ENCODE results near the gene PXDN. TPM values are rescaled to one million over a fixed set of nuclear protein-coding genes. Genes with fewer than 3 reads are reported as not detected.
A peak's percentile ranks its signal among the peaks of the same experiment; 100 is the strongest.
"Not testable (repeated sequence)": the region's sequence is repeated elsewhere in the genome, so short reads cannot be mapped to it uniquely, and the experiment has no call there.

PXDN gene
- total RNA-seq, 1 donor from 2014 or later = 459 TPM

- H3K9me3 Mint-ChIP-seq (ENCODE audit: unreplicated experiment) = no peaks in the 10 kb centered on the region
These were observed 61.0 kb downstream of the PXDN start for GRCh38 chr2:1683297-1683696.

DNA sequence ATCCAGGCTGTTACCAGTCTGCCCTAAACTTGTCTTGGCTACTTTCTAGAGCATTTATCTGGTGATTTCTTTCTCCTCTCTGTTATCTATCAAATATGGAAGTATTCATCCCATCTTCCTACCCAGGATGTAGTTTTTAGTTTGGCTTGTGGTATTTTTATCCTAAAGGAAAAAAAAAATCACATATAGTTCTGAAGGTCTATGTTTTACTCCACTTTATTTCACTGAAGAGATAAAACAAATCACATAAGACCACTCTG, 62.2 kb downstream of the PXDN start:
- peaks cover 25% of the 10 kb centered on the region for H3K36me3 Mint-ChIP-seq (ENCODE audit: unreplicated experiment)
- H3K27ac Mint-ChIP-seq (ENCODE audit: unreplicated experiment) = peak overlapping the region; percentile 32
- no peaks in the 10 kb centered on the region for H3K9me3 Mint-ChIP-seq (ENCODE audit: unreplicated experiment)
- H3K4me1 Mint-ChIP-seq (ENCODE audit: unreplicated experiment) = peaks cover 22% of the 10 kb centered on the region
- DNase-seq (ENCODE audit: extremely low spot score, unreplicated experiment) = no peak
- no peak for TF ChIP-seq CTCF (IDR thresholded peaks at IDR 0.05)
- no peaks in the 10 kb centered on the region for H3K27me3 Mint-ChIP-seq (ENCODE audit: unreplicated experiment)
- H3K4me3 Mint-ChIP-seq (ENCODE audit: unreplicated experiment) = no peak overlapping the region

More at GRCh38 chr2:1683297-1683696, 61.0 kb downstream of the PXDN start:
- H3K36me3 Mint-ChIP-seq (ENCODE audit: unreplicated experiment) = peaks cover 26% of the 10 kb centered on the region
- no peak overlapping the region for H3K27ac Mint-ChIP-seq (ENCODE audit: unreplicated experiment)
- H3K4me1 Mint-ChIP-seq (ENCODE audit: unreplicated experiment) = peaks cover 32% of the 10 kb centered on the region
- no peak for TF ChIP-seq CTCF (IDR thresholded peaks at IDR 0.05)
- DNase-seq (ENCODE audit: extremely low spot score, unreplicated experiment) = no peak
- H3K4me3 Mint-ChIP-seq (ENCODE audit: unreplicated experiment) = no peak overlapping the region
- no peaks in the 10 kb centered on the region for H3K27me3 Mint-ChIP-seq (ENCODE audit: unreplicated experiment)

DNA sequence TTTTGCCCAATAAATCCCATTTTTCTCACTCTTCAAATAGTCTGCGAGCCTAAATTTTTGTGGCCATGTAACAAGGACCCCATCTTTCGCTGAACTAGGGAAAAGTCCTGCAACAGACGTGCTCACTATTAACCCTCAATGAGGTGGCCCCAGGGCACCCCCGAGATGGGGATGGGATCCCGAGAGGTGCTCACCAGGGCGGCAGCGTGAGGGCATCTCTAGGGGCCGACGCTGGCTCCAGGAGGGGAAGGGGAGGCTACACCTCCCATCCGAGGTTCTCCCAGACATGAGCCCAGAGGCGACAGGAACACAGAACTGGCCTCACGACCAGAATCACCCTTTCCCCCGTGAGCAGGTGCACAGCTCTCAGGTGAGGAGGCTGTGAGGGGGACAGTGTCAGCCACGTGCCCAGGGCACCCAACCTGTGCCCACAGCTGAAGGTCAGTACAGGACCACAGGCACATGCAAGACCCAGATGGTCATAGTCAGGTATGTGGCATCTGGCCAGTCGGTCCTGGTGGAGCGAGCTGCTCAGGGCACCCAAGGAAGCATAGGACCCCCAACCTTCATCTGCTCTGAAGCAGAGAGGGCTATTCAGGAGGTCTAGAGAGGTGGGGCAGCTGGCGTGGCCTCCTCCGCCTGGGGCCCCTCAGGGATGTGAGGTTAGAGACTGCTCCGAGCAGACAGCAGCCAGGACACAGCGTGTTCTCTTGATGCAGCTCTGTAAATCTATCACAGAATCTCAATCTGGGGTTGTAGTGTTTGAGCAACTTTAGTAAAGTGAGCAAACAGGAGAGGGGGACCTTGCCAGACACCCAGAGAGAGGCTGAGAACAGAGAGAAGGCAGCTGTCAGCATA, 62.8 kb downstream of the PXDN start:
- H3K4me3 Mint-ChIP-seq (ENCODE audit: unreplicated experiment) = no peak overlapping the region
- no peaks in the 10 kb centered on the region for H3K9me3 Mint-ChIP-seq (ENCODE audit: unreplicated experiment)
- peak; percentile 79 for DNase-seq (ENCODE audit: extremely low spot score, unreplicated experiment)

DNA sequence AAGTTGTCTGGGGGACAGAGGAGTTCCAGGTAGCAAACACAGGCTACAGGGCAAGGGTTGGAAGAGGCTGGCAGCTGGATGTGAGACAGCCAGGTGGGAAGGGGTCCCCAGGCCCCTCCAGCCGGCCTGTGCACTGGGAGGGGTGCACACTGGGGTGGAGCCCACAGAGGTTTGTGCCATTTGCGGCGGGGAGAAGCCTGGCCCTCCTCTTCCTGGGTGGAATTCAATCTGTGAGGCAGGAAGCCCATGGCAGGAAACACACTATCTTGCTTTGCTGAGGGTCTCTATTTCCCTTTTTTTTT, 63.3 kb downstream of the PXDN start:
- peaks cover 12% of the 10 kb centered on the region for H3K4me1 Mint-ChIP-seq (ENCODE audit: unreplicated experiment)
- H3K4me3 Mint-ChIP-seq (ENCODE audit: unreplicated experiment) = no peak overlapping the region
- no peak for DNase-seq (ENCODE audit: extremely low spot score, unreplicated experiment)
- H3K27ac Mint-ChIP-seq (ENCODE audit: unreplicated experiment) = no peak overlapping the region
- TF ChIP-seq CTCF (IDR thresholded peaks at IDR 0.05) = no peak
- H3K27me3 Mint-ChIP-seq (ENCODE audit: unreplicated experiment) = no peaks in the 10 kb centered on the region
- H3K9me3 Mint-ChIP-seq (ENCODE audit: unreplicated experiment) = no peaks in the 10 kb centered on the region
- H3K36me3 Mint-ChIP-seq (ENCODE audit: unreplicated experiment) = peaks cover 25% of the 10 kb centered on the region

More for the DNA sequence above, 62.8 kb downstream of the PXDN start:
- Mint-ChIP-seq H3K36me3 (ENCODE audit: unreplicated experiment) (peaks cover 25% of the 10 kb centered on the region), H3K27me3 (ENCODE audit: unreplicated experiment) (no peaks in the 10 kb centered on the region), H3K27ac (ENCODE audit: unreplicated experiment) (peak overlapping the region; percentile 32), H3K4me1 (ENCODE audit: unreplicated experiment) (peaks cover 16% of the 10 kb centered on the region)
- TF ChIP-seq CTCF (IDR thresholded peaks at IDR 0.05) = no peak

- TF ChIP-seq CTCF (IDR thresholded peaks at IDR 0.05) = no peak
- peaks cover 12% of the 10 kb centered on the region for H3K4me1 Mint-ChIP-seq (ENCODE audit: unreplicated experiment)
- H3K9me3 Mint-ChIP-seq (ENCODE audit: unreplicated experiment) = no peaks in the 10 kb centered on the region
- H3K36me3 Mint-ChIP-seq (ENCODE audit: unreplicated experiment) = peaks cover 29% of the 10 kb centered on the region
- DNase-seq (ENCODE audit: extremely low spot score, unreplicated experiment) = no peak
- no peak overlapping the region for H3K4me3 Mint-ChIP-seq (ENCODE audit: unreplicated experiment)
- no peak overlapping the region for H3K27ac Mint-ChIP-seq (ENCODE audit: unreplicated experiment)
- no peaks in the 10 kb centered on the region for H3K27me3 Mint-ChIP-seq (ENCODE audit: unreplicated experiment)
These were observed 63.9 kb downstream of the PXDN start for GRCh38 chr2:1680222-1681016.

GRCh38 chr2:1679488-1680039, 64.8 kb downstream of the PXDN start:
- peaks cover 11% of the 10 kb centered on the region for H3K4me1 Mint-ChIP-seq (ENCODE audit: unreplicated experiment)
- not testable (repeated sequence) for H3K27me3 Mint-ChIP-seq (ENCODE audit: unreplicated experiment); DNase-seq (ENCODE audit: extremely low spot score, unreplicated experiment); H3K9me3 Mint-ChIP-seq (ENCODE audit: unreplicated experiment); H3K27ac Mint-ChIP-seq (ENCODE audit: unreplicated experiment); H3K4me3 Mint-ChIP-seq (ENCODE audit: unreplicated experiment)
- peaks cover 37% of the 10 kb centered on the region for H3K36me3 Mint-ChIP-seq (ENCODE audit: unreplicated experiment)

- DNase-seq (ENCODE audit: extremely low spot score, unreplicated experiment); H3K9me3 Mint-ChIP-seq (ENCODE audit: unreplicated experiment); H3K27me3 Mint-ChIP-seq (ENCODE audit: unreplicated experiment); H3K4me3 Mint-ChIP-seq (ENCODE audit: unreplicated experiment); H3K27ac Mint-ChIP-seq (ENCODE audit: unreplicated experiment); H3K4me1 Mint-ChIP-seq (ENCODE audit: unreplicated experiment): not testable (repeated sequence)
- peaks cover 37% of the 10 kb centered on the region for H3K36me3 Mint-ChIP-seq (ENCODE audit: unreplicated experiment)
These were observed 65.2 kb downstream of the PXDN start for GRCh38 chr2:1679065-1679464.

Measured in osteocyte (in vitro differentiated cells).